ENCODE data around the gene CBX4.

The CBX4 gene

GRCh38 chr17:79825580-79825921, 13.7 kb downstream of the CBX4 start:
- Histone ChIP-seq H3K4me2 (ENCODE audit: low read depth, low read length) (no peak overlapping the region), H4K20me1 (ENCODE audit: insufficient read depth, low read length) (no peaks in the 10 kb centered on the region), H3K9me3 (replicated peaks; ENCODE audit: insufficient read depth, low read length) (no peaks in the 10 kb centered on the region), H3K36me3 (replicated peaks; ENCODE audit: insufficient read depth, low read length) (no peaks in the 10 kb centered on the region), H3K4me3 (ENCODE audit: low read length) (no peak overlapping the region), H3F3A (ENCODE audit: insufficient read depth, low read length) (no peaks in the 10 kb centered on the region), H2AFZ (ENCODE audit: low read length) (no peak overlapping the region), H3K79me2 (ENCODE audit: low read length) (no peaks in the 10 kb centered on the region), H3K27ac (ENCODE audit: low read length) (no peak overlapping the region), H3K27me3 (replicated peaks; ENCODE audit: insufficient read depth, low read length) (peaks cover 73% of the 10 kb centered on the region), H3K9me2 (replicated peaks; ENCODE audit: insufficient read depth, low read length) (no peaks in the 10 kb centered on the region), H3K9ac (ENCODE audit: low read length) (no peak overlapping the region), H3K4me1 (ENCODE audit: low read length) (no peaks in the 10 kb centered on the region)
- no peak for DNase-seq
- no peak for TF ChIP-seq EZH2phosphoT487 (IDR thresholded peaks at IDR 0.05; ENCODE audit: low read length)
- no peak for TF ChIP-seq EZH2 (optimal IDR thresholded peaks at IDR 0.05; ENCODE audit: low read depth, low read length)
- no peak for TF ChIP-seq CTCF (IDR thresholded peaks at IDR 0.05; ENCODE audit: low read length)

- H3K79me2 ChIP-seq (ENCODE audit: low read length) = no peaks in the 10 kb centered on the region
- no peaks in the 10 kb centered on the region for H3K9me3 ChIP-seq (replicated peaks; ENCODE audit: insufficient read depth, low read length)
- no peak overlapping the region for H2AFZ ChIP-seq (ENCODE audit: low read length)
- H3K27me3 ChIP-seq (replicated peaks; ENCODE audit: insufficient read depth, low read length) = peaks cover 76% of the 10 kb centered on the region
- no peak overlapping the region for H3K27ac ChIP-seq (ENCODE audit: low read length)
- no peaks in the 10 kb centered on the region for H3F3A ChIP-seq (ENCODE audit: insufficient read depth, low read length)
- no peak overlapping the region for H3K4me3 ChIP-seq (ENCODE audit: low read length)
- H4K20me1 ChIP-seq (ENCODE audit: insufficient read depth, low read length) = no peaks in the 10 kb centered on the region
- TF ChIP-seq EZH2phosphoT487 (IDR thresholded peaks at IDR 0.05; ENCODE audit: low read length) = no peak
- no peak for TF ChIP-seq CTCF (IDR thresholded peaks at IDR 0.05; ENCODE audit: low read length)
- TF ChIP-seq EZH2 (optimal IDR thresholded peaks at IDR 0.05; ENCODE audit: low read depth, low read length) = no peak
- H3K9me2 ChIP-seq (replicated peaks; ENCODE audit: insufficient read depth, low read length) = no peaks in the 10 kb centered on the region
- no peak for DNase-seq
- no peak overlapping the region for H3K4me2 ChIP-seq (ENCODE audit: low read depth, low read length)
- H3K36me3 ChIP-seq (replicated peaks; ENCODE audit: insufficient read depth, low read length) = no peaks in the 10 kb centered on the region
- no peak overlapping the region for H3K9ac ChIP-seq (ENCODE audit: low read length)
- H3K4me1 ChIP-seq (ENCODE audit: low read length) = no peaks in the 10 kb centered on the region
Observed at GRCh38 chr17:79824893-79825579, 14.2 kb downstream of the CBX4 start.

- Histone ChIP-seq H3K79me2 (ENCODE audit: low read length) (no peaks in the 10 kb centered on the region), H3K9ac (ENCODE audit: low read length) (no peak overlapping the region), H3K36me3 (replicated peaks; ENCODE audit: insufficient read depth, low read length) (no peaks in the 10 kb centered on the region), H3F3A (ENCODE audit: insufficient read depth, low read length) (no peaks in the 10 kb centered on the region), H3K27ac (ENCODE audit: low read length) (no peak overlapping the region), H2AFZ (ENCODE audit: low read length) (no peak overlapping the region), H3K9me3 (replicated peaks; ENCODE audit: insufficient read depth, low read length) (no peaks in the 10 kb centered on the region), H3K27me3 (replicated peaks; ENCODE audit: insufficient read depth, low read length) (peaks cover 77% of the 10 kb centered on the region), H3K4me1 (ENCODE audit: low read length) (no peaks in the 10 kb centered on the region), H3K9me2 (replicated peaks; ENCODE audit: insufficient read depth, low read length) (no peaks in the 10 kb centered on the region), H3K4me2 (ENCODE audit: low read depth, low read length) (no peak overlapping the region), H3K4me3 (ENCODE audit: low read length) (no peak overlapping the region), H4K20me1 (ENCODE audit: insufficient read depth, low read length) (no peaks in the 10 kb centered on the region)
- DNase-seq = no peak
- no peak for TF ChIP-seq CTCF (IDR thresholded peaks at IDR 0.05; ENCODE audit: low read length)
- no peak for TF ChIP-seq EZH2phosphoT487 (IDR thresholded peaks at IDR 0.05; ENCODE audit: low read length)
- TF ChIP-seq EZH2 (optimal IDR thresholded peaks at IDR 0.05; ENCODE audit: low read depth, low read length) = no peak
Observed at GRCh38 chr17:79824234-79824633, 15.0 kb downstream of the CBX4 start.
